Measurements from ENCODE around the gene KIRREL3.
"Not testable (repeated sequence)": the region's sequence is repeated elsewhere in the genome, so short reads cannot be mapped to it uniquely, and the experiment has no call there.

Gene KIRREL3

DNA sequence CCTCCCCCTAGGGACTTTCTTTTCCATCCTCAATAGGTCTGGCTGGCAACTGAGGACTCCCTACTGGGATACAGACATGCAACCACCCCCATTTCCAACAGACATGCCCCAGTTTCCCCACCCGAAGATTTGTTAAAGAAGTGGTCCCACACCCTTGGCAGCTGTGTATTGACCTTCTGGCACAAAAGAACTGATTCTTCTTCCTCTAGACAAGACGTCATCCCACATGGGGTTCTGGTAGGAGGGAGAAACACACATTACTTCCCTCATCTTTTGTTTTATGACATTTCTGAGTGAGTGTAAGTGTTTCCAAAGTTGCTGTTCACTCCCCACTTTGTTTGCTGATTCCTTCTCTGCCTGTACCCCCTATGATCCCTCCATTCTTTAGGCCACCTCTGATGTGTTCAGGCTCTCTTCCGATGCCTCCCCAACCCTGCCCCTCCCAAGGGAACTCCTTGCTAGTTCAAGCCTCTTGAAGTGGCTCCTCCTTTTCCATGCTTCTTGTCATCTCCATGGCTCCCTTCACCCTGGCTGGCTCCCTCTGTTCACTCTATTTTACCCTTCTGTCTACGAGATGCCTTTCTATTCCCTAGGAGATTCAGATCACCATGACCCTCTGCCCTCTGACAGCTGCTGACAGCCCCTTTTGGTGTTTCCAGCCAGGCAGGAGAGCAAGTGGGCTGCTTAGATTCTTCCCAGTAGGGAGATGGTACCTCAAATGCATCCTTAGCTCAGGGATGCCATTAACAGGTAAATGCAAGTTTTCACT is 4.3 kb downstream of the KIRREL3 start:
- DNase-seq = no peak

GRCh38 chr11:126993599-126993998 is 7.0 kb downstream of the KIRREL3 start:
- no peak for DNase-seq

- DNase-seq = no peak
Observed at GRCh38 chr11:126992804-126993111, 7.8 kb downstream of the KIRREL3 start.

DNA sequence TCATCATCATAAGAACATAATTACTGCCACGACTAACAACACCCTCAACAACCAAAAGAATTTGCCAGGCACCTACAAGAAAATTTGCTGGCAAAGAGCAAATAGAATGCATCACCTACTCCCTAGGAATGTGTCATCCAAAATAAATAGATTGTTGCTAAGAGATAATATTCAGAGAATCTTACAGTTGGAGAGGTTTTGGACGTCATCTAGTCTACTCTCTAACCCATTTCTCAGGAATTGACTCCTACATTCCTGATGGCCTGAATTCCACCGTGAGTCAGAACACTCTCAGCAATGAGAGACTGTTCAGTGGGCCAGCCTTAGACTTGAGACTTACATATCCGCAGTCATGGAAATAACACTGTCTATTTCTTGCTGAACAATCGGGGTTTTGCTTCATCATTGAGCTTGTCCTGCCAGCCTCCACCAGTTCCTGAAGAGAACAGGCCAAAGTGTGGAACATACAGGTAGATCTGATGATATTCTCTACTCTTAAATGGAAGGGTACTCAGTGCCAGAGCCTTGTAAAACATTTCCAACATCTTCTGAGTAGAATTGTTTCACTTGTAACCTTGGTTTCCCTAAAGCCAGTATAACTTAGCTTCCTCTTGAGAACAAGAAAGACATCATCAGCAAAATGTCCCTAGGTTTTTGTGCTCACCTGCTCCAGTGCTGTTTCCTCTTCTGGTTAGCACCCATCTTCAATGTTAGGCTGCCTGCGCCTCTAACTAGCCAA is 8.3 kb downstream of the KIRREL3 start:
- no peak for DNase-seq

DNA sequence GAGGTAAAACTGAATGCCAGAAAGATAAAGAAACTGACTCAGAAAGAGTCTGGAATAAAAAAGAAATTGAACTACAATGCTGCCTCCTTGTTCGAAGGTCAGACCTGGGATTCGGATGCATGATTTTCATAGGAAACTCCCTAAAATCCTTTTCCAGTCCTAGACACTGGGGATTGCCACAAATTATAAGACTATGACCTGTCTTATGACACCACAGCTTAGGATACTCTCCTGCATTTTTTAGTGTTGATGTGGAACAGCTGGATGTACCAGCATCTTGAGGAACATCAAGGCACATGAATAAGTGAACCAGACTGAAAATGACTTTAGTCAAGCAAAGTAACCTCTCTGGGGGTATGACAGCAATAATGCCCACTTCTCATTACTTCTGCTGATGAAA is 9.0 kb downstream of the KIRREL3 start:
- DNase-seq = no peak

GRCh38 chr11:126990716-126991480 is 9.7 kb downstream of the KIRREL3 start:
- no peak for DNase-seq

- DNase-seq = peak; percentile 69
Observed at GRCh38 chr11:126989942-126990715, 10.4 kb downstream of the KIRREL3 start.

- DNase-seq = no peak
Observed at GRCh38 chr11:126988655-126989054, 11.9 kb downstream of the KIRREL3 start.

DNA sequence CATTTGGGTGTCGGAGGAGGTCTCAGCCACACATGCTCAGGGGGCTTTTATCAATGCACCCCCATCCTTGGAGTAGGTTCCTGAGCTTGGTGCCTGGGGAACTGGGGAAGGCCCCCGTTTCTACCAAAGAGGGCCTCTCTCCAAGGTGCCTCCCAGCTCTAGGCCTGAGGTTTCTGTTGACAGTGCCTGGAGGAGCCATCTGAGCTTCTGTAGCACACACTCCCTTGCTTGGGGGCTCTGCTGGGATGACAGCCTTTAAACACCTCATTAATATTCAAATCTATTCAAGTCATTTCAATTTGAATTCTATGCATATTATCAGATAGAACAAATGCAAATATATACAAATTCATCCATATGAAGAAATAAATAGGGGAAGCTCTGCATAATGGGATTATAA is 18.9 kb downstream of the KIRREL3 start:
- no peak for DNase-seq

DNA sequence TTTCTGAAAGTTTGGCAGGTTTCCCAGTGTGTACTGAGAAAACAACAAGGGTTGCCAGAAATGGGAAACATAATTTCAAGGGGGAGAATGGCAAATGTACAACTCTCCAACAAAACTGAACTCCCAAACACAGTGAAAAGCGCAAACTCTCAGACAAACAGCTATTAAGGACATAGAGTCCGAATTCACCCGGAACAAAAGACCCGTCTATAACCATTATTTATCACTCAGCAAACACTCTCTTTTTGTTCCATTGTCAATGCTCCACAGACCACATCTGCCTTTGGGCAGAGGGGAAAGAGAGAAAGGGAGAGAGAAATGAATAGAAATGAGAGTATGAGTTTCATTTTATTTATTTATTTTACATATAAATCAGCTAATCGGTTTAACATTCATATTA is 21.7 kb downstream of the KIRREL3 start:
- DNase-seq = peak; percentile 100

DNA sequence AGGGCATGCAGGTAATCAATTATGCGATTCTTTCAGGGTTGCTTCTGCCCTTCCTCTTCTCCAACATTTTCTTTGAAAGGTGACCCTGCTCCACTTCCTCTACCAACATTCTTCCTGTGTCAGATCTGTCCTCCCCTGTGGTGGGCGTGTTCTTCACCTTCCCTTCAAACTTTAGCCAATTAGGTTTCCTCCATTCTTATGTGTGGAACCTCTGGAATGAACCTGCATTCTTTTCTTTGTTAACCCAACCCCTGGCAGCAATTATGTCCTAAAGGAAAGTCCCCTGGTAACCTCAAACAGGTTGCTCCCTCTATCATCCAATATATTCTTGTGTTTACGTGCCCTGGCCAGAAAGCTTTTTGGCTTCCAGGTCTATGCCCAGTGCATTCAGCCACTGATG is 22.4 kb downstream of the KIRREL3 start:
- no peak for DNase-seq

DNA sequence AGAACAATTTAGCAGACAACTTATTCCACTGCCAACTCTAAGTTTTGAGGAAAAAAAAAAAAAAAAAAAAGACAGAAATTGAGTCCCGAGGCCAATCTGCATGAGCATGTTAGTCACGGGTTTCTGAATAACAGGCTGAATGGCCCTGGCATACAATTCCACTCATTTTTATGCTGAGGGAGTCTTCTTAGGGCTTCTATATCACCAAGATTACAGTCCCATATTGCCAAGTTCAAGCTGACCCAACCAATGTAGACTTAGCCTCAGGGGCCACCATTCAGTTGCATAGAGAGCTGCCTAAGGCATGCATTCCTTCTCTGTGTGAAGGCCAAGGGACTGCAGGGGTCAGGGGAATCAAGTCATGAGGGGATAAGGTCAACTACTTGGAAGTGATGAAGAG is 27.5 kb downstream of the KIRREL3 start:
- DNase-seq = no peak

GRCh38 chr11:126971305-126971704 is 29.3 kb downstream of the KIRREL3 start:
- DNase-seq = no peak

DNA sequence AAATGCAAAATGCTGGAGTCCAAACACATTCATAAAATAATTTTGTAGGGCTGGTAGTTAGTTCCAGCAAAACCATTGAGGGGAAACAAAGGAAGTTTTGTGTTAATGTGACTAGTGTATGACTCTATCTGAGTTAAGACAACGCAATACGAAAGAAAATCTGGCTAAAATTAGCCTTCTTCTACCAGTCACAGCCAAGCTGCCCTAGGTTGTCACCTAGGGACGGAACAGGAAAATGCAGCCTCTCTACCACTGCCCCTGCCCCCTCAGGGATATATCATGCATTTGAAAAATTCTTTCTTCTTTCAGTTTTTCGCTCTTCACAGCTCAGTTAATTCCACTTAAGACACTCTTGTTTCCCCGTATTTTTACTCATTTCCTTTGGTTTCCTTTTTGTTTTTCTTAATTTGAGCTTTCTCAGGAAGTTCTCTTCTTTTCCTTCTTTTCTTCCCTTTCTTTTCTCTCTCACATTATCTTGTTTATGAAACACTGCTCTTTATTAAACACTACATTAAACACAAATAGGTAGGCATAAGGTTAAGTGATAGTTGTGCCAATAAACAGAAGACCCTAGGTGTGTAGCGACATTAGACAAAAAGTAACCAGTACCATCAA is 30.6 kb downstream of the KIRREL3 start:
- DNase-seq = peak; percentile 14

DNA sequence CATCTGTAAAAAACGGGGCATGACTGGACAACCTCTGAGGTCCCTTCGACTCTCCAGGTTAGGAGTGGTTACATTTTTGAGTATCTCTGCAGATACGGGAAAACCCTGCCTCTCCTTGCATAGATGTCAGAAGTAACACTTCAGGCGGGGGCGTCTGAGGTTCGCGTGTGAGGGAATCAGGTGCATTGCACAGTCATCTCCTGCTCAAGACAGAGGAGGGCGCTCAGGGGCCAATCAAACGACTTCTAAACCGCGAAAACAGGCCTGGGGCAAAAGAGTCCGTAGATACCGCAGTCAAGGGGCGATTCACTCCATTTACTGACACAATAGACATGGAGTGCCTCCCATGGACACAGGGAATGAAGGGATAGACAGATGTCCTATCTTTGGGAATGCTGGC is 31.7 kb downstream of the KIRREL3 start:
- no peak for DNase-seq

GRCh38 chr11:126965331-126965730 is 35.2 kb downstream of the KIRREL3 start:
- DNase-seq = no peak

DNA sequence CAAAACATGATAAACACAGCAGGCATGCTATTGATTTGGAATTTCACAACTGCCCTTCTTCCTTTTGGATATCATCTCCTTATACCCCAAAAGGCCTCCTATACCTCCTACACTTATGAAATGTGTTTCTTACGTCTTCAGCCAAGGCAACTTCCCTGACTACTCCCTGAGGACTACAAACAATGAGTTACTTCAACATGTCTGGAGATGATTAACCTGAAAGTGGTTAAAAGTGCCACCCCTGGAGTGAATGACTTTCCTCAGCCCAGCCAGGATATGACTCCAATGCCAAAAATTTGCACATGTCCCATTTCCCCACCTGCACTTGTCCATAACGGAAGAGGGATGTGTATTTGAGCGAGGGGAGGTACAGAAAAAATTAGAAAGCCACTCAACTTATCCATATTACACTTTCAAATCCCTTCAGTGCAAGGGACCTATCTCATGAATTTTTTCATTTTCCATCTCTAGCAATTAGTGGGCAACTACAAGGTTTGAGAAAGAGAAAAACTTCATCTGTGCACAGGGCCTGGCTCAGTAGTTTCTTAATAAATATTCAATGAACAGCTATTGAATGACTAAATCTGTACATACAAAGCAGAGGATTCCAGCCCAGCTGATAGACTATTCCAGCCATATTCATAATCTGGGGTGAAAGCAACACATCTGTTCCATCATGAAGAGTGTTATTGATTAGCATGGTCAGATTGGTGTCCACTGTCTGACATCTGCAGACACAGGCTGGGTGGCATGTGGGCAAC is 36.8 kb downstream of the KIRREL3 start:
- DNase-seq = no peak

GRCh38 chr11:126963115-126963514 is 37.5 kb downstream of the KIRREL3 start:
- no peak for DNase-seq

DNA sequence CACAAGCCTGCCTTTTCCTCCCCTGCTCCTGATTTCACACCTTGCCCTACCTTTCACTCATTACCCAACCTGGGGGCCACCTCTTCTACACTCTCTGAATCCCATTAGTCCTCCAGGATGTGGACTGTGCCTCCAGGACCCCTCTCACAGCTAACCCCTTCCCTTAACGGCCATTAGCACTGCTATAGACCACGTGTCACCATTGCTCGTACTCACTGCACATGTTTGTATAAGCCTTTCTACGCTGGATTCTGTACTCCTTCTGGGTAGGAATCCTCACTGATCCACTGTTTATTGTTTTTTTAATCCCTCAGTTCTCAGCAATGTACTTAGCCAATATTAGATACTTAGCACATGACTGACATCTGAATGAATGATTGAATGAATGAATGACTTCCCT is 40.9 kb downstream of the KIRREL3 start:
- no peak for DNase-seq

- no peak for DNase-seq
Observed at GRCh38 chr11:126956635-126957034, 43.9 kb downstream of the KIRREL3 start.

DNA sequence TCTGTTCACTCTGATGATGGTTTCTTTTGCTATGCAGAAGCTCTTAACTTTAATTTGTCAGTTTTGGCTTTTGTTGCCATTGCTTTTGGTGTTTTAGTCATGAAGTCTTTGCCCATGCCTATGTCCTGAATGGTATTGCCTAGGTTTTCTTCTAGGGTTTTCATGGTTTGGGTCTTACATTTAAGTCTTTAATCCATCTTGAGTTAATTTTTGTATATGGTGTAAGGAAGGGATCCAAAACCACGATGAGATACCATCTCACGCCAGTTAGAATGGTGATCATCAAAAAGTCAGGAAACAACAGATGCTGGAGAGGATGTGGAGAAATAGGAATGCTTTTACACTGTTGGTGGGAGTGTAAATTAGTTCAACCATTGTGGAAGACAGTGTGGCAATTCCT is 48.0 kb downstream of the KIRREL3 start:
- DNase-seq = not testable (repeated sequence)

GRCh38 chr11:126951465-126951864 is 49.1 kb downstream of the KIRREL3 start:
- DNase-seq = no peak
